NCI-H1436 treated with DMSO at 0.1 percent for 48 hours (cell line): ENCODE results near the gene ALS2CL.

Experiments
- DNase-seq: peaks from one replicate; lab custom pipeline; 2025; lab: John Stamatoyannopoulos, UW

ALS2CL gene

DNA sequence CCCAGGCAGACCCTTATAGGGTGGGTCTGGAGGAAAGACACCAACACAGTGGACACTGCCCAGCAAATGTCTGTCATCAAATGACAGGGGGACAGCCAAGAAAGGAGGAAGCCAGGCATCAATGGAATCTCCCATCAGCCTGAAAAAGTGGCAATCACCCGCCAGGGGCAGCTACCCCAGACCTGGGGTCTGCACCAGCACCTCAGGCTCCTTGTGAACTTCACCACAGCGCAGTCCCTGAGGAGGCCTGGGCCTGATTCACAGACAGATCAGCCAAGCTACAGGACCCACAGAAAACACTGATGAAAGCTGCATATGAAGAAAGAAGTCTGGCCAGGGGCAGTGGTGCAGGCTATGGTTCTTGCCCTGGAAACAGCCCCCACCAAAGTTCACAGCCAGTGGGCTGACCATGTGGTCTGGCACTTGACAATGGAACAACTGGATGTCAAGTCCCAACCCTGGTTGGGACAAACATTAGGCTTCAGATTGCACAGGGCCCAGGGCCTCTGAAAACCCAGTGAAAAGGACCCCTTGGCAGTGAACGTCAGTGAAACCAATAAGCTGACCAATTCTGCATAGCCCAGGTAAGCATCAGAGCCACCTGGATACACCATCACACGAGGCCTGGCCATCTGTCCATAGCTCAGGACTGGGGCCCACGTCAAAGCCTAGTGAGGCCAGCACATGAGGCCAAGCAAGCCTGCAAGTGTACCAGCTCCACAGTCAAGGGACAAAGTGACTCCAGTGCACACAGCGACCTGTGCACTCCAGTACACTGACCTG lies 29.1 kb downstream of the ALS2CL start:
- DNase-seq = no peak

DNA sequence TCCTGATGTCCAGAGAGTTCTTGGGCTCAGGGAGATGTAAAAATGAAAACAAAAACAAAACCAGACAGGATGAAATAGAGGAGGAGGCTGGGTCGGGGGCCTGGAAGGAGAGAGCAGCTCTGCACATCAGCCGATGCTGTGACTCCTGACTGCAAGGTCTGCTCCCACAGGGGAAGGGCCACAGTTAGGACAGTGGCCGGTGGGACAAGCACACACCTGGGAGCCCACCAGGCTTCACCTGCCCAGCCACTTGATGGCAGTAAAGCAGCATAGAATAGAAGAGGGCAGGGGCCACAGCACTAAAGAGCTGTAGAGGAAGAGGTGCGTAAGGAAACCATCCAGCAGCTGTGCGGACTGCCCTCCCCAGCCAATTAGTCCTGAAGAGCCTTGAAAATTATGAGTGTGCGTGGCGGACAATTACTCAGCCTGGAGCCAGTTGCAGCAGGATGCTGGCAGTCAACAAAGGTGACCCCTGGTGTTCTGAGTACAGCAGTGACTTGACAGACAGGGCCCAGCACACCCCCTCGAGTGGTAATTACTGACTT lies 29.8 kb downstream of the ALS2CL start:
- DNase-seq = no peak

DNA sequence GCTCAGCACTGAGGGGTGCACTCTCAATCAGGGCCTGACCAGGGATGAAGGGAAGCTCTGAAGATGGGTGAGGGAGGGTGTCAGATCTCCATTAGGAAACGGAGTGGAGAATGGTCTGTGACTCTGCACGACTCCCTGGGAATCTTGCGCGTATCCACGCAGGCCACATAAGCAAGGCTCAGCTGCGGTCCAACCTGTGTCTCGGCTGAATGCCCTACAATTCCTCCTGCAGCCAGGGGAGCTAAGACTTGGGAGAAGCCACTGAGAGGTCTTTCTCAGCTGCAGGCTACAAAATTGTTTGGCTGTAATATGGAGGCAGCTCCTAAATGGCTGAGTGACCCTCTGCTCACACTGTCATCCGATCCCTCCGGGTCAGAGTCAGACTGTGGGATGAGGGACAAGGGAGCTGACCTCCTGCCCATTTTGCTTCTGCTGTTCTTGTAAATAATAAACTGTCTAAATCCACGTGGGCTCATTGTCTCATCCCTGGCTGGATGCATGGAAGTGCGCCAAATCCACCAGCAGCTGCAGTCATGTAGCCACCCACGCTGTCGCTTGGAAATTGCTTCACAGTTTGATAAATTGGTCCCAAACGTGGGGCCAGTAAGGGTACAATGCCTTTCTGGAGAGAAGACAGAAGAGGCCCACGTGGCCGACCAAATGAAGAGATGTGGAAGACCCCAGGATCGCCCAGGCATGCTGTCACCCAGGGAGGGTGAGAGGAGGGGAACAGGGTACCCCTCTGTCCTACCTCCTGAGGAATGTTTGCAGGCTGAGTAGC lies 30.5 kb downstream of the ALS2CL start:
- no peak for DNase-seq

DNA sequence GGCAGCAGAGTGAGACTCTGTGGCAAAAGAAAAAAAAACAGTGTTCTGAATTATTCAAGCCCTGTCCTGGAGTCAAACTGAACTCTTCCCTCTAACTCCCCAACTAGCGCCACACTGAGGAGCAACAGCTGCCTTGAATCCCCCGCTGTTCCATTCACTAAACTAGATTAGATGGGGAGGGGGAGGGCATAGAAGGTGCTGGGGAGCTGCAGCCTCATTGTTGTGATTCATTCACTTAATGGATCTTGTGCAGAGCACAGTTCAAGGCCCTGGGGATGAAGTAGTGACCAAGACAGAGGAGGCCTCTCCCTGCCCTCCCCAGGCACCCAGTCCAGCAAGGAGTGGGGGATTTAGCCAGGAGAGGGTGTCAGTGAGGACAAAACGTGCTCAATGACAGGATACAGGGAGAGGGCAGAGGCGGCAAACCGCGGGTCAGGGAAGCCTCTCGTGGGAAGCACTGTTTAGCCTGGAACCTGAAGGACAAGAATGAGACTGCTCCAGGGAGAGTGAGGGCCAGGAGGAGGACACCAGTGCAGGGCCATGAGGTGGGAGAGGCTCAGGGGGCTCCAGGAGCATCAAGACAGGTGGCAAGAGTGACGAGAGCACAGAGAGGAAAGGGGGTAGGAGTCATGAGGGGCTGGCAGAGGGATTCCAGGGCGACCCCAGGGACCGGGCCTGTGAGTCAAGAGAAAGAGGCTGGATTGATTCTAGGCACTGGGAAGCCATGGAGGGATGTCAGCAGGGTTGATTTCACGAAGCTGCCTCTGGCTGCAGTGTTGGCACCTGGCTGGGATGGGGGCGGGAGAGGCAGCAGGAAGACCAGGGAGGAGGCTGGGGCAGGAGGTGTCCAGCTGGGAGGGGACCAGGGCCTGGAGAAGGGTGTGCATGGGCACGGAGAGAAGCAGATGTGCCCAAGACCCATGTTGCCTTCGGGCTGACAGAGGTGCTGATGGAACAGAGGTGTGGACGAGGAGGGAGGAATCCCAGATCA lies 31.4 kb downstream of the ALS2CL start:
- DNase-seq = no peak

DNA sequence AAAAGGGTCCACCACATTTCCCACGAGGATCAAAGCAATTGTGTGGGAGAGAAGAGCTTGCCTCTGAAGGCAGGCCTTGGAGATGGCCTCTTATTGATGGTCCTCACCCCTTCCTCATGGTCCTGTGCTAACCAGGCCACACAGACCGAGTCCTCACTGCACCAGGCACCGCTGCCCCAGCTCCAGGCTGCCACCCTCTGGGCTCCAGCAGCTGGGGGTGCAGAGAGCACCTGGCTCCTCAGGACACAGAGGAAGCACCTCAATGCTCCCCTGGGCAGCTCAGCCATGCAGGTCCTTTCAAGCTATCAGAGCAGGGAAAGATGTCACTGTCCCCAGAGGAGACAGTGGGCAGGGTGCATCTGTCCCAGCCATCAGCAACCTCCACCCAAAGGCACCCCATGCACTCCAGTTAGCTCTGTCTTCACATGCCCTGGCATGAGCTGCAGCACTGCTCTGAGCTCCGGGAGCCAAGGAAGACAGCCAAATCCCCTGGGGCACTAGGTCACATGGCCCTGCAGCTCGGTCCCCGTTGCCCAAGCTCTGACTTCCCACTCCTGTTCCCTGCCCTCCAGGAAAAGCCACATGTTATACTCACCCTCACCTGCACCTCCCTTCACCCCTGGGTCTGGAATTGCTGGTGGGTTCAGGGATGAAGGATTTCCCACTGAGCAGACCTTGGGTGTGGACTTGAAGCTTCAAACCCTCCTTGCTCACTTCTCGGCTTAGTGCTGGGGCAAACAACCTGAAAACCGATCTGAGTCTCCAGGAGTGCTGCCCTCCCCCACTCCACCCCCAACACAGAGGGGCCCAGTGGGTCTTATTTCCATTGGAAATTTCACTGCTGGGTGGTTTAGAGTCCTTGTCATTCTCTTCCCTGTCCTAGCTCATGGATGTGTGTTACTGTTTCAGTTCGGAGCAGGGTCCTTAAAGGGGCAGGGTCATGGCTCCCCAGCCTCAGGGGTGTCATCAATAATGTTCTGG lies 32.6 kb downstream of the ALS2CL start:
- no peak for DNase-seq

DNA sequence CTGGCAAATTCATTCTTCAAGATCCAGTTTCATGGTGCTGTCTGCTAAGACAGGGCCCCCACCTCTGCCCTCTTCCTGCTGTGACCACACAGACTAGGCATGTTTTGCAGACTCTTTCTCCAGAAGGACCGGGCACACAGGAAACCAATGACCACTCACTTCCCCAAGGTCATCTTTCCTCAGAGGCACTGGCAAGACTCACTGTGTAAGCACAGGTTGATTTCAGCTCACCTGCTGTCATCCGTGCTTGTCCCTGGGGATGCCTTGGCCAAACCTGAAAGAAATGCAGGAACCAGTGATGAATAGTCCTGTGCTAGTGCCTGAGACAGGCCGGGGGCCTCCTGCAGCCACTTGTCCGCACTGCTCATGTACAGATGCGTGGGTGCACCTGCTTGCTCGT lies 33.5 kb downstream of the ALS2CL start:
- DNase-seq = no peak

DNA sequence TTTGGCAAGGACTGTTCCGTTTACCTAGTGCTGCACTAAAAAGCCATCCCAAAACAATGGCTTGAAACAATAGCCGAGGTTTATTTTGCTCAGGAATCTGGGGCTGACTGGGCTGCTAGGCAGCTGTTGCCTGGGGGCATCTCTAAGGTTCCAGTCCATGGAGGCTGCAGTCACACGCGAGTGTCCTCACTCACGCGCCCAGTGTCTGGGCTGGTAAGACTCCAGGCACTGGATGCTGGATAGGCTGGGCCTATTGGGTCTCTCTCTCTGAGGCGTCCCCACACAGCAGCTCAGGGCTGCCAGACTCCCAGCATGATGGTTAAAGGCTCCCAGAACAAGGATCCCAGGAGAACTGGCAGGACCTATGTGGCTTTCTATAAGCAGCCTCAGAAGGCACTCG lies 34.2 kb downstream of the ALS2CL start:
- DNase-seq = no peak

DNA sequence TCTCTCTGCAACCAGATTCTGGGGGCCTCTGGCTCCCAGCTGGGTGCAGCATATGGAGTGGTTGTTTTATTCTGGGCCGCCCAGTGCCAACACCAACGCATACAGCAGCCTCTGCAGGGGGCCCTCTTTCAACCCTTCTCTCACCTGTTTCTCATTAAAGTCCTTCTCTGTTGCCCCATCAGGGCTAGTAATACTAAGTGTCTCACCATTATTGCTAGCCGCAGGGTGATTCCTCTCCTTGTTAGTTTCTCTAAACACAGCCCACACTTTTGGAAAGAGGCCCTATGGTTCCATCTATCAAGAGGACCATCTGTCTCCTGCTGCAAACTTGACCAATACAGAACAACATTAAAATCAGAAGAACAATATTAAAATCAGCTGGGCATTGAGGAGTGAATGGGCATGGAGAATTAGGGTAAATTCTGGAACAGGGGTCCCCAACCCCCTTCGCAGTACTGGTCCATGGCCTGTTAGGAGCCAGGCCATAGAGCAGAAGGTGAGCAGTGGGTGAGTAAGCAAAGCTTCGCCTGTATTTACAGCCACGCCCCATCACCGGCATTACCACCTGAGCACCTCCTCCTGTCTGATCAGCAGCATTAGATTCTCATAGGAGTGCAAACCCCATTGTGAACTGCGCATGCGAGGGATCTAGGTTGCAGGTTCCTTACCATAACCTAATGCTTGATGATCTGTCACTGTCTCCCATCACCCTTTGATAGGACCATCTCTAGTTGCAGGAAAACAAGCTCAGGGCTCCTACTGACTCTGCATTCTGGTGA lies 36.5 kb downstream of the ALS2CL start:
- no peak for DNase-seq

DNA sequence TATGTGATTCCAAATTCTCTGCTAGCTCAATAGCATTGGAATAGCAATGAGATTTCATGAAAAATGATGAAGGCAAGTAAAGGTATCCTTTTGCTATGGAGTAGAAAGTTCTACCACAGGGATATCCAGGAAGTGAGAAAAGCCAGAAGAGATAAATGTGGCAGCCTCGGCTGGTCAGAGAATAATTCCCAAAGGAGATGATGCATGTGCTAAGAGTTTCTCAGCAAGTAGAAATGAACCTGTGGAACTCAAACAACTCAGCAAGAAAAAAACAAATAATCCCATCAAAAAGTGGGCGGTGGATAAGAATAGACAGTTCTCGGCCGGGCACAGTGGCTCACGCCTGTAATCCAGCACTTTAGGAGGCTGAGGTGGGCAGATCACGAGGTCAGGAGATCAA lies 38.2 kb downstream of the ALS2CL start:
- no peak for DNase-seq

DNA sequence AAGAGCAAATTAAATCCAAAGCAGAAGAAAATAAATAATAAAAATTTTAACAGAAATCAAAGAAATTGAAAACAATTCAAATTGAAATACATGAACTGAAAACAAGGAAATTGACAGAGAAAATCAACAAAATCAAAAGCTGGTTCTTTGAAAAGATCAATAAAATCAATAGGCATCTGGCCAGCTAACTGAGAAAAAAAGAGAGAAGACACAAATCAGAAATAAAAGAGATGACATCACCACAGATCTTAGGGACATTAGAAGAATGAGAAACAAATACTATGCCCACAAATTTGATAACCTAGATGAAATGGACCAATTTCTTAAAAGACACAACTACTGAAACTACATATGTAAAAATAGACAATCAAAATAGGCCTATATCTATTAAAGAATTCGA lies 42.4 kb downstream of the ALS2CL start:
- no peak for DNase-seq

DNA sequence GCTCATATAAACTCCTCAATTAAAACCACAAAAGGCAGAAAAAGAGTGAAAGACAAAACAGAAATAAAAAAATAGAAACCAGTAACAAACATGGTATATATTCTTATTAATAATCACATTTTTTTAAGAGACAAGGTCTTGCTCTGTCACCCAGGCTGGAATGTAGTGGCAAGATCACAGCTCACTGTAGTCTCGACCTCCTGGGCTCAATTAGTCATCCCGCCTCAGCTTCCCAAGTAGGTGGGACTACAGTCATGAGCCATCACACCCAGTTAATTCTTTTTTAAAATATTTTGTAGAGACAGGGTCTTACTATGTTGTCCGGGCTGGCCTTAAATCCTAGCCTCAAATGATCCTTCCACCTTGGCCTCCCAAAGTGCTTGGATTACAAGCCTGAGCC lies 44.0 kb downstream of the ALS2CL start:
- DNase-seq = no peak

DNA sequence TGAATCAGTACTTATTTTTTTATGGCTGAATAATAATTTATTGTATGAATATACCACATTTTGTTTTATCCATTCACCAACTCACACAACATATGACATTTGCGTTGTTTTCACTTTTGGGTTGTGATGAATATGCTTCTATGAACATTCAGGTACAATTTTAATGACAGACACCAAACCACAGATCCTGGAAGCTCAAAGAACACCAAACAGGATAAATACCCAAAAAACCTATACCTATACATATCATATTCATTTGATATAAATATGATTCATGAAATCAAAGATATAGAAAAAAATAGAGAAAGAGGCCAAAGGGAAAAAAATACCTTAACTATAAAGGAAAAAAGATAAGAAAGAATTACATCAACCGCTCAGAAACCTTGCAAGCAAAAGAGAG lies 45.4 kb downstream of the ALS2CL start:
- DNase-seq = no peak

DNA sequence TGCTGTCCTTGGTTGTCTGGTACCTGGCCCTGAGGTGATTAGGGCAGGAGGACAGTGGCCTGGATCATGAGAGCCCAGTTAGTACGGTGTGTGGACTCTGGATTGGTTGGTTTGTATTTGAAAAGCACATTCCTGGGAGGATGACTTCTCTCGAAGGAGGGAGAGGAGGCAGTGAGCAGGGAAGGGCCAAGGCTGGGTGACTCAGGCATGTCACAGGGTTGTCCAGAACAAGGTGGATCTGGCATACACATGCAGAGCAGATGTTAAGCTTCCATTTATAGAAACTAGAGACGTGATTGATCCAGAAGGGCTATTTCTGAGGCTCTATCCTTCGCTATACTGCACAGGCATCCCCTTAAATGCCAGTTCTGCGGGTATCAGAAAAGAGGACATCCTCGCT lies 46.8 kb downstream of the ALS2CL start:
- DNase-seq = no peak

DNA sequence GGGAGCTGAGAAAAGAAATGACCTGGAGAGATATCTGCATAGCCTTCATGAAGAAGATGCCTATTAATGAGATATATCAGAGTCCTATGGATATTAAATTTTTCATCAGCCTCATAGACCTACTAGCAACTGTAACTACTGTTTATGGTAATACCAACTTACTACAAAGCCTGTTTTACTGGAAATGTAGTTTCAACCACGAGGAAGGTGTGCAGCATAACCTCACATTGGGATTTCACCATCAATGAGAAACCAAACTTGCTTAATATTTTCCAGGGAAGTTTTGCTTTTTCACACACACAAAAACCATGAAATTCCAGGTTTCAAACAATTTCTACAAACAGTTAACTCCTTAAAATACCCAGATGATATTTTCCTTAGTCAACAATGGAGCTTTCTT lies 49.8 kb downstream of the ALS2CL start:
- DNase-seq = no peak

DNA sequence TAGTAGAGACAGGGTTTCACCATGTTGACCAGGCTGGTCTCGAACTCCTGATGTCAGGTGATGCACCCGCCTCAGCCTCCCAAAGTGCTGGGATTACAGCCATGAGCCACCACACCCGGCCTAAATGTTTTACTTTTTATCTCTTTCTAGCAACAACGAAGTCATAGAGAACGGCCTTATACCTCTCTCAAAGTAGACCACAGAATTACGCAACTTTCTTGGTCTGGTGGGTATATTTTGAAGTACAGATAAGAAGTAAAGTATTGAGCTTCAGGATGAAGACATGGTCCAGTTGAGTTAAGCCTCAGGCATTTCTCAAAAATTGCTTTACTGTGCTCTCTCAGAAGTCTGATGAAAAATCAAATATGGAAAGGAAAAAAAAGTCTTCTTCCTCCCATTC lies 50.5 kb downstream of the ALS2CL start:
- DNase-seq = no peak

DNA sequence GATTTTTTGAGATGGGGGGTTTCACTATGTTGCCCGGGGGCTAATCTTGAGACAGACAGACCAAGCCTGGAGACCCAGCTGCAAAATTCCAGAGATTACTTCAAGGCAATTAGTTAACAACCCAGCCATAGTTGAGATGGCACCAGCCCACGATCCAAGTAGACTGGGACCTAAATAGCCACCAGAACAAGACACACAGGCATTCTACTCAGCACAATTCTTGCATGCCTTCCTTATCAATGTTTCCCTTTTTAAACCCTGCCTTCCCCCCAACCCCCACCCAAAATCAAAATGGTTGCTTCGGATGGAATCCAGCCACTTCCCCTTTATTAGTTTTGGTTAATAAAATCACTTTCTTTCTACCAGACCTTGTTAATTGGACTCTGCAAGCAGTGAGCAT lies 52.6 kb downstream of the ALS2CL start:
- no peak for DNase-seq

DNA sequence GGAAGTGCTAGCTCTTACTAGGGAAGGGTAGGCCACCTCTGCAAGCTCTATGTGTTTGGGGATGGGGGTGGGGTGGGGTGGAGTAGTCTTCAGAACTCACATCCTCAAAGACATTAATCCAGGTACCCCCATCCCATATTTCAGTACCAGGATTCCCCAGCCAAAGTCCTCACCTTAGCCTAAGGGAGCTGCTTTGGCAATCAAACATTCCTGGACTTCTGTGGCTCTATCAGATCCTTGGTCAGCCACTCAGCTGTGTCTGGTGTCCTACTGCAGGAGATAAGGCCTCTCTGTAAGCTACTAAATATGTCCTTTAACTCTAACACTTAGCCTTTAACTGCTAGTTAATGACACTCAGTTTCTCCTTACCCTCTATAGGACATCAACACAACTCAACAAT lies 54.3 kb downstream of the ALS2CL start:
- DNase-seq = no peak

DNA sequence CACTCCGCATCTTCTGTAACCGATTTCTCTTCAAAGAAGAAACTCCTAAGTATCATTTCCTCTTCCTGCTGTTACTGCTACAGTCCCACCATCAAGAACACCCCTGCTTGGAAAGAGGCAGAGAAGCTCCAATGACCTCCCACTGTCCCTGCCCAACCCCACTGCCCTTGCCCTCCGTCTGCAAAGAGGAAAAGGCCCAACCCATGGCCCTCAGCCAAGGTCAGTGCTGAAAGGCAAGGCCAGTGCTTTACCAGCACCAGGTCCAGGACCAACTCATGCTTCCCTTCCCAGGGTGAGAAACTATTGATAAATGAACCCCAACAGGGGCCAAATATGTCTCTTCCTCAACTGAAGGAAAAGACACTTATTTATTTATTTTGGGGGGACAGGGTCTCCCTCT lies 58.6 kb downstream of the ALS2CL start:
- no peak for DNase-seq

DNA sequence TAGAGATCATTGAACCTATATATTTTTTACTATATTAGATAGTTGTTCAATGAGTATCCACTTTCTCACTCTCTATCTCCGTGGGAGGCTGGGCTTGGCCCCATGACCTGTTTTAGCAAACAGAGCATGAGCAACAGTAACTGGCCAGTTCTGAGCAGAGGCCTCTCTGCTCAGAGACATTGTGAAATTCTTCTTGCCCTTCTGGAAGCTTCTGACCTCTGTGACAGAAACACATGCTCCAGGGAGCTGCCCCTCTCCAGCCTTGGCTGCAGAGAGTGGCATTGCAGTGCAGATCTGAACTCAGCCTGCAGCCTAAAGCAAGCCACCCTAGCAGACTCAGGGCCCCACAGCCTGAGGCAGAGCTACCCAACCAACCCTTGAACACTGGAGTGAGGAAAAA lies 60.7 kb downstream of the ALS2CL start:
- no peak for DNase-seq
